CD8-positive, alpha-beta memory T cell (primary cell): Measurements from ENCODE around the gene SULT1C3. TPM values are rescaled to one million over a fixed set of nuclear protein-coding genes. Genes with fewer than 3 reads are reported as not detected.

Experiments
- CTCF ChIA-PET: fragments of 350-600 bp; sonication (Branson Sonifier 250); formaldehyde crosslinking; loops from one replicate; lab custom pipeline; 2021; ENCODE audit warnings: antibody characterized with exemption; lab: Charles Lee
- POLR2A ChIA-PET: fragments of 350-600 bp; sonication (Branson Sonifier 250); formaldehyde crosslinking; loops from one replicate; lab custom pipeline; 2021; ENCODE audit warnings: antibody characterized with exemption; lab: Charles Lee
- DNase-seq, 5 donors: peaks; one replicate each; pipeline versions ENCODE4 v3.0.0 to v3.0.0-alpha.2; 2020 to 2022; ENCODE audit warnings: mixed read lengths in 1 of 5
- H3K27ac ChIP-seq: one replicate; pipeline ENCODE4 v1.7.0; 2013; ENCODE audit warnings: low read depth, mild to moderate bottlenecking, low read length, moderate library complexity
- H3K27me3 ChIP-seq: 2 replicates; pipeline ENCODE4 v1.7.0; 2013; ENCODE audit warnings: low read length, mild to moderate bottlenecking; ENCODE audit not compliant: insufficient read depth, poor library complexity, severe bottlenecking
- H3K36me3 ChIP-seq: 2 replicates; pipeline ENCODE4 v1.7.0; 2013; ENCODE audit warnings: mild to moderate bottlenecking, low read length, moderate library complexity; ENCODE audit not compliant: insufficient read depth
- H3K4me1 ChIP-seq: 2 replicates; pipeline ENCODE4 v1.7.0; 2013; ENCODE audit warnings: mild to moderate bottlenecking, low read length, moderate library complexity; ENCODE audit not compliant: insufficient read depth
- H3K4me3 ChIP-seq: 2 replicates; pipeline ENCODE4 v1.7.0; 2013; ENCODE audit warnings: mild to moderate bottlenecking, low read length
- H3K9me3 ChIP-seq: 2 replicates; pipeline ENCODE4 v1.7.0; 2013; ENCODE audit warnings: mild to moderate bottlenecking, low read length
- H3K27ac Mint-ChIP-seq, 8 donors: one replicate each; pipeline ENCODE4 v1.8.0; 2020 to 2021; ENCODE audit warnings: mixed read lengths in 8 of 8, mild to moderate bottlenecking in 6 of 8, inconsistent platforms in 3 of 8, moderate library complexity in 3 of 8
- H3K27me3 Mint-ChIP-seq, 2 donors: one replicate each; pipeline ENCODE4 v1.8.0; 2020 to 2021; ENCODE audit warnings: mixed read lengths in 2 of 2, mild to moderate bottlenecking in 1 of 2, moderate library complexity in 1 of 2
- H3K36me3 Mint-ChIP-seq, 3 donors: one replicate each; pipeline ENCODE4 v1.8.0; 2020 to 2021; ENCODE audit warnings: mixed read lengths in 3 of 3, inconsistent platforms in 1 of 3, mild to moderate bottlenecking in 1 of 3
- H3K4me1 Mint-ChIP-seq, 3 donors: one replicate each; pipeline ENCODE4 v1.8.0; 2020 to 2021; ENCODE audit warnings: mixed read lengths in 3 of 3, inconsistent platforms in 1 of 3, mild to moderate bottlenecking in 1 of 3
- H3K4me3 Mint-ChIP-seq, 7 donors: one replicate each; pipeline ENCODE4 v1.8.0; 2020 to 2021; ENCODE audit warnings: mixed read lengths in 7 of 7, mild to moderate bottlenecking in 6 of 7, moderate library complexity in 4 of 7, inconsistent platforms in 2 of 7
- H3K9me3 Mint-ChIP-seq, 5 donors: one replicate each; pipeline ENCODE4 v1.8.0; 2020 to 2022; ENCODE audit warnings: mixed read lengths in 5 of 5, mild to moderate bottlenecking in 3 of 5, moderate library complexity in 2 of 5, inconsistent platforms in 1 of 5
- polyA plus RNA-seq: library from polyadenylated mRNA; unstranded; fragments of 300-500 nt; fragmentation: Illumina TruSeq; gene quantifications from one replicate; pipeline ENCODE4 v1.2.3, GENCODE V29; 2021
- total RNA-seq, 2 experiments: library from RNA; stranded (reverse); gene quantifications; one replicate each; pipeline ENCODE4 v1.2.3, GENCODE V29; 2021

SULT1C3 gene
- total and polyA plus RNA-seq, 3 experiments from 2014 or later: not detected

DNA sequence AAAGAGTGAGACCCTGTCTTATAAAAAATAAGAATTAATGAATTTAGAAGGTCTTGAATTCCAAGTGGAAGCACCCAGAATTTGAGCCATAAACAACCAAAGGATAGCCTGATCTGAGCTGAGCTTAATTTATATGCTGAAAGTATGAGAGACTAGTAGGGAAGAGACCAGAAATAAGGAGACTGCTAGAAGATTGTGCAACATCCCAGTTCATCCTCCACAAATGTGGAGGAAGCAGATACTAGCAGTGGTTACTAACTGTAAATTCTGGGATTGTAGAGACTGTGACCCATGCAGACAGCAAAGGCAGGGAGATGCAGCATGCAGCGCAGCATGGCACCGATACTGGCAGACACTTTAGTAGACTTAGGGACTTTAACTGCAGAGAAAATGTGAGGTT is 47.4 kb downstream of the SULT1C3 start:
- H3K9me3 ChIP-seq: no peaks in the 10 kb centered on the region
- Mint-ChIP-seq H3K4me1 (no peaks in the 10 kb centered on the region), H3K9me3 (peaks cover 0 to 7% (median 0%) of the 10 kb centered on the region in 5 donors), H3K27me3 (peaks cover 7 to 11% of the 10 kb centered on the region in 2 donors), H3K4me3 (no peak overlapping the region), H3K27ac (no peak overlapping the region), H3K36me3 (peaks cover 0 to 3% (median 0%) of the 10 kb centered on the region in 3 donors)
- no peaks in the 10 kb centered on the region for H3K27me3 ChIP-seq
- no peaks in the 10 kb centered on the region for H3K36me3 ChIP-seq
- no peak for DNase-seq
- H3K27ac ChIP-seq: no peak overlapping the region
- no peak overlapping the region for H3K4me3 ChIP-seq
- CTCF ChIA-PET: no interaction called here
- POLR2A ChIA-PET: no interaction called here
- no peaks in the 10 kb centered on the region for H3K4me1 ChIP-seq

GRCh38 chr2:108288534-108289106 is 48.9 kb downstream of the SULT1C3 start, which contains the start of gene SULT1C2:
Gene SULT1C2, plus strand, starts transcription at chr2:108288895. Its CDS starts 4,773 bp downstream, at chr2:108293668.
- no peaks in the 10 kb centered on the region for H3K4me1 Mint-ChIP-seq
- ChIA-PET POLR2A (no interaction called here), CTCF (no interaction called here)
- H3K9me3 ChIP-seq: no peaks in the 10 kb centered on the region
- peaks cover 6 to 11% of the 10 kb centered on the region in 2 donors for H3K27me3 Mint-ChIP-seq
- H3K27me3 ChIP-seq: no peaks in the 10 kb centered on the region
- no peak for DNase-seq
- no peak within 1 kb of the TSS for H3K4me3 ChIP-seq
- peaks cover 0 to 3% (median 0%) of the 10 kb centered on the region in 3 donors for H3K36me3 Mint-ChIP-seq
- H3K4me3 Mint-ChIP-seq: no peak within 1 kb of the TSS
- no peaks in the 10 kb centered on the region for H3K36me3 ChIP-seq
- no peak within 1 kb of the TSS for H3K27ac Mint-ChIP-seq
- peaks cover 0 to 7% (median 0%) of the 10 kb centered on the region in 5 donors for H3K9me3 Mint-ChIP-seq
- H3K27ac ChIP-seq: no peak within 1 kb of the TSS
- no peaks in the 10 kb centered on the region for H3K4me1 ChIP-seq

GRCh38 chr2:108293850-108294249 is 54.1 kb downstream of the SULT1C3 start:
- CTCF ChIA-PET: no interaction called here
- peaks cover 0 to 4% (median 0%) of the 10 kb centered on the region in 5 donors for H3K9me3 Mint-ChIP-seq
- POLR2A ChIA-PET: no interaction called here
- H3K4me1 Mint-ChIP-seq: no peaks in the 10 kb centered on the region
- no peaks in the 10 kb centered on the region for H3K4me1 ChIP-seq
- no peaks in the 10 kb centered on the region for H3K27me3 ChIP-seq
- H3K4me3 ChIP-seq: no peak overlapping the region
- peaks cover 0 to 3% of the 10 kb centered on the region in 2 donors for H3K27me3 Mint-ChIP-seq
- H3K36me3 Mint-ChIP-seq: no peaks in the 10 kb centered on the region
- no peak overlapping the region for H3K27ac ChIP-seq
- H3K9me3 ChIP-seq: no peaks in the 10 kb centered on the region
- DNase-seq: no peak
- no peak overlapping the region for H3K27ac Mint-ChIP-seq
- H3K4me3 Mint-ChIP-seq: no peak overlapping the region
- no peaks in the 10 kb centered on the region for H3K36me3 ChIP-seq

DNA sequence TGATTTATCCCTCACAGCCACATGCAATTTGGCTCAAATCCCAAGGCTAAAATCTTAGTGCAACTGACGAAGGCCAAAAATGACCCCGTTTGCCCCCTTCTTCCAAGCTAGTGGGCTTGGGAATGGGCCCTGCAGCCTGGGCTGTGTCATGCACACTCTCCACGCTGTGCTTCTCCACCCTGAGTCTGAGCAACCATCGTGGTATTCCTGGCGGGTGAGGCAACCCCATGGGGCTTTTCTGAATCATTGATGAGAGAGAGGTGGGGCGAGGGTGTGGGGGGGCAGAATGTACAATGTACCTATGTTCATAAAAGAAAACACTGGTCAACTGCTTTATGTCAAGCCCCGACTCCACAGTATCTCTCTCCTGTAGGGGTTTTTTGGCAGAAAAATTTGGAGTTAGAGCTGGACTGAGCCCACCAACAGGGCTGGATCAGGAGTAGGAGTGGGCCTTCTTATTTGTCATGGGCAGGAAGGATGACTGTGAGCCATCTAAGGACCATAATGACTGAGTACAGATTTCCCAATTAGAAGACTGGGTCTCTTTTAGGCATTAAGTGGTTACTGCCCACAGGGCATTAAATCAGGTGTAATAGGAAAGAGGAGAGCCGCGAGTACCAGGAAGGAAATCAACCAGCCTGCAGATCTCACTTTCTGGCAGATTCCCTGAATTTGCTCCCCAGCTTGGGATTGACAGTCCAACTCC is 57.8 kb downstream of the SULT1C3 start:
- no peaks in the 10 kb centered on the region for H3K9me3 ChIP-seq
- peak overlapping the region in 1 of 7 donors; percentile 76 for H3K4me3 Mint-ChIP-seq
- H3K4me1 ChIP-seq: no peaks in the 10 kb centered on the region
- H3K27me3 Mint-ChIP-seq: peaks cover 3 to 6% of the 10 kb centered on the region in 2 donors
- ChIA-PET POLR2A (no interaction called here), CTCF (no interaction called here)
- peaks cover 0 to 2% (median 0%) of the 10 kb centered on the region in 5 donors for H3K9me3 Mint-ChIP-seq
- H3K4me3 ChIP-seq: no peak overlapping the region
- no peak overlapping the region for H3K27ac Mint-ChIP-seq
- no peaks in the 10 kb centered on the region for H3K36me3 Mint-ChIP-seq
- DNase-seq: no peak
- H3K27me3 ChIP-seq: no peaks in the 10 kb centered on the region
- H3K36me3 ChIP-seq: no peaks in the 10 kb centered on the region
- H3K27ac ChIP-seq: no peak overlapping the region
- no peaks in the 10 kb centered on the region for H3K4me1 Mint-ChIP-seq

- Histone ChIP-seq H3K27ac (no peak overlapping the region), H3K27me3 (no peaks in the 10 kb centered on the region), H3K9me3 (no peaks in the 10 kb centered on the region), H3K4me1 (no peaks in the 10 kb centered on the region), H3K4me3 (no peak overlapping the region), H3K36me3 (no peaks in the 10 kb centered on the region)
- H3K27ac Mint-ChIP-seq: no peak overlapping the region
- no peaks in the 10 kb centered on the region for H3K4me1 Mint-ChIP-seq
- POLR2A ChIA-PET: no interaction called here
- CTCF ChIA-PET: no interaction called here
- peaks cover 4 to 6% of the 10 kb centered on the region in 2 donors for H3K27me3 Mint-ChIP-seq
- H3K36me3 Mint-ChIP-seq: no peaks in the 10 kb centered on the region
- peaks cover 0 to 2% (median 0%) of the 10 kb centered on the region in 5 donors for H3K9me3 Mint-ChIP-seq
- DNase-seq: no peak
- H3K4me3 Mint-ChIP-seq: no peak overlapping the region
Observed at GRCh38 chr2:108301558-108301957, 61.8 kb downstream of the SULT1C3 start.

DNA sequence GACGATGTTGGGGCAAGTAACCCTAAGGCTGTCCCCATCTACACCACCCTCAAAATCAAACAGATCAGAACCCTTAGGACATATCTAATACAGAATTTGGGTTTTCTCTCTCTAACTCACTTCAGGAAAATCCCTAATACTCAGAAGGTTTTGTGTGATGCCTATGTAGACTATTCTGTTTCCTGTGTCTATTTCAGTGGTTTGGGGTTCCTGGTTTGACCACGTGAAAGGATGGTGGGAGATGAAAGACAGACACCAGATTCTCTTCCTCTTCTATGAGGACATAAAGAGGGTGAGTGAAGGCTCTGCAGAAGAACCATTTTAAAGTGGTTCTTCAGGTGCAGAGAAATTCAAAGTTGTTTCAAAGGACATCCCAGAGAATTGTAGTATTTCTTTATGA is 65.2 kb downstream of the SULT1C3 start:
- no peak overlapping the region for H3K27ac ChIP-seq
- H3K36me3 ChIP-seq: no peaks in the 10 kb centered on the region
- Mint-ChIP-seq H3K27me3 (peaks cover 1 to 22% of the 10 kb centered on the region in 2 donors), H3K27ac (no peak overlapping the region), H3K4me3 (no peak overlapping the region), H3K9me3 (peaks cover 0 to 2% (median 0%) of the 10 kb centered on the region in 5 donors), H3K4me1 (no peaks in the 10 kb centered on the region), H3K36me3 (no peaks in the 10 kb centered on the region)
- ChIA-PET POLR2A (no interaction called here), CTCF (no interaction called here)
- H3K4me1 ChIP-seq: no peaks in the 10 kb centered on the region
- no peaks in the 10 kb centered on the region for H3K9me3 ChIP-seq
- no peak overlapping the region for H3K4me3 ChIP-seq
- H3K27me3 ChIP-seq: no peaks in the 10 kb centered on the region
- DNase-seq: no peak

GRCh38 chr2:108305901-108306300 is 66.1 kb downstream of the SULT1C3 start:
- CTCF ChIA-PET: no interaction called here
- no peak overlapping the region for H3K4me3 Mint-ChIP-seq
- POLR2A ChIA-PET: no interaction called here

DNA sequence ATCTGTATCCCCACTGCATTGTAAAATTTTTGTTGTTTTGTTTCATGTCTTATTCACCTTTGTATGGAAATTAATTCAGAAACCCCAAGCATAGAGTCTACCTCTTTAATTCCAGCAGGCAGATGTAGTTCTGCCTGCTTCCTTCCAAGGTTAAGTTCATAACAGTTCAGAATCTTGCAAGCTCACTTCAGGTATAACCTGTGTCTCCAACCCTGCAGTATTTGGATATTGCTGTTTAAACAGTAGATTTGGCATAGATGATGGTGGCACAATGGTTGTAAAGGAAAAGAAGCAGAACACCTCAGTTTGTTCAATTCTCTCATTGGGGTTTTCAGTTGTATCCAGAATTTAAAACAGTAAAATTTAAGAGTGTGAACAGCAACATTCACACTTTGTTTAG is 70.1 kb downstream of the SULT1C3 start:
- Histone ChIP-seq H3K4me1 (no peaks in the 10 kb centered on the region), H3K4me3 (no peak overlapping the region), H3K9me3 (no peaks in the 10 kb centered on the region), H3K27ac (no peak overlapping the region), H3K36me3 (no peaks in the 10 kb centered on the region), H3K27me3 (no peaks in the 10 kb centered on the region)
- peaks cover 5 to 25% of the 10 kb centered on the region in 2 donors for H3K27me3 Mint-ChIP-seq
- H3K9me3 Mint-ChIP-seq: peaks cover 0 to 2% (median under 1%) of the 10 kb centered on the region in 5 donors
- CTCF ChIA-PET: no interaction called here
- no peaks in the 10 kb centered on the region for H3K36me3 Mint-ChIP-seq
- H3K27ac Mint-ChIP-seq: no peak overlapping the region
- no peak overlapping the region for H3K4me3 Mint-ChIP-seq
- no peaks in the 10 kb centered on the region for H3K4me1 Mint-ChIP-seq
- POLR2A ChIA-PET: no interaction called here
- DNase-seq: no peak

More at GRCh38 chr2:108305901-108306300, 66.1 kb downstream of the SULT1C3 start:
- peaks cover 0 to 2% (median 0%) of the 10 kb centered on the region in 5 donors for H3K9me3 Mint-ChIP-seq
- no peaks in the 10 kb centered on the region for H3K4me1 ChIP-seq
- H3K27me3 Mint-ChIP-seq: peaks cover 1 to 21% of the 10 kb centered on the region in 2 donors
- no peaks in the 10 kb centered on the region for H3K4me1 Mint-ChIP-seq
- no peaks in the 10 kb centered on the region for H3K9me3 ChIP-seq
- H3K36me3 Mint-ChIP-seq: no peaks in the 10 kb centered on the region
- DNase-seq: no peak
- no peak overlapping the region for H3K27ac Mint-ChIP-seq
- H3K27ac ChIP-seq: no peak overlapping the region
- no peaks in the 10 kb centered on the region for H3K36me3 ChIP-seq
- no peaks in the 10 kb centered on the region for H3K27me3 ChIP-seq
- no peak overlapping the region for H3K4me3 ChIP-seq
